NT2/D1 (cell line): ENCODE measurements around the gene ARL16.

Experiments used
- DNase-seq: peaks from one replicate; pipeline ENCODE4 v3.0.0-alpha.2; 2011; ENCODE audit warnings: low read depth, low spot score
- H3K27me3 ChIP-seq: 2 replicates; pipeline ENCODE4 v1.6.0; 2011; ENCODE audit warnings: mild to moderate bottlenecking; ENCODE audit not compliant: insufficient read length, insufficient read depth
- H3K36me3 ChIP-seq: 2 replicates; pipeline ENCODE4 v1.6.1; 2011; ENCODE audit warnings: mild to moderate bottlenecking, low read length, mixed read lengths; ENCODE audit not compliant: insufficient read depth, insufficient read length
- H3K4me1 ChIP-seq: 2 replicates; pipeline ENCODE4 v1.5.1; 2011; ENCODE audit not compliant: insufficient read depth, insufficient read length
- H3K4me3 ChIP-seq: 2 replicates; pipeline ENCODE4 v1.5.1; 2011; ENCODE audit warnings: low read depth; ENCODE audit not compliant: insufficient read length
- H3K9ac ChIP-seq: 2 replicates; pipeline ENCODE4 v1.6.0; 2011; ENCODE audit warnings: low read depth; ENCODE audit not compliant: insufficient read length
- H3K9me3 ChIP-seq: 2 replicates; pipeline ENCODE4 v1.5.1; 2011; ENCODE audit warnings: mild to moderate bottlenecking, low read length; ENCODE audit not compliant: insufficient read depth
- SUZ12 ChIP-seq: IDR thresholded peaks from 2 replicates; pipeline ENCODE4 v1.6.1; 2011; ENCODE audit not compliant: insufficient read length, insufficient read depth; ENCODE audit errors: extremely low read depth
- YY1 ChIP-seq: IDR thresholded peaks from 2 replicates; pipeline ENCODE4 v1.6.1; 2011; ENCODE audit not compliant: insufficient read length, insufficient read depth
- ZNF274 ChIP-seq: IDR thresholded peaks from 2 replicates; pipeline ENCODE4 v1.6.1; 2011; ENCODE audit warnings: mild to moderate bottlenecking, low read depth, low read length

Gene ARL16

GRCh38 chr17:81710514-81711308, 27.1 kb upstream of the ARL16 start:
- no peaks in the 10 kb centered on the region for H3K9me3 ChIP-seq
- no peaks in the 10 kb centered on the region for H3K27me3 ChIP-seq
- DNase-seq, result no peak
- H3K36me3 ChIP-seq, result peaks cover 47% of the 10 kb centered on the region
- H3K4me1 ChIP-seq, result peaks cover 26% of the 10 kb centered on the region
- TF ChIP-seq ZNF274 (no peak), YY1 (no peak), SUZ12 (no peak)
- peak overlapping the region; percentile 31 for H3K4me3 ChIP-seq
- H3K9ac ChIP-seq, result peak overlapping the region; percentile 42

- peak overlapping the region; percentile 42 for H3K9ac ChIP-seq
- H3K4me1 ChIP-seq, result peaks cover 29% of the 10 kb centered on the region
- no peaks in the 10 kb centered on the region for H3K9me3 ChIP-seq
- TF ChIP-seq YY1, result no peak
- no peak for TF ChIP-seq ZNF274
- no peak for TF ChIP-seq SUZ12
- no peak overlapping the region for H3K4me3 ChIP-seq
- peaks cover 53% of the 10 kb centered on the region for H3K36me3 ChIP-seq
- no peak for DNase-seq
- H3K27me3 ChIP-seq, result no peaks in the 10 kb centered on the region
Observed at GRCh38 chr17:81708739-81709185, 25.2 kb upstream of the ARL16 start.

DNA sequence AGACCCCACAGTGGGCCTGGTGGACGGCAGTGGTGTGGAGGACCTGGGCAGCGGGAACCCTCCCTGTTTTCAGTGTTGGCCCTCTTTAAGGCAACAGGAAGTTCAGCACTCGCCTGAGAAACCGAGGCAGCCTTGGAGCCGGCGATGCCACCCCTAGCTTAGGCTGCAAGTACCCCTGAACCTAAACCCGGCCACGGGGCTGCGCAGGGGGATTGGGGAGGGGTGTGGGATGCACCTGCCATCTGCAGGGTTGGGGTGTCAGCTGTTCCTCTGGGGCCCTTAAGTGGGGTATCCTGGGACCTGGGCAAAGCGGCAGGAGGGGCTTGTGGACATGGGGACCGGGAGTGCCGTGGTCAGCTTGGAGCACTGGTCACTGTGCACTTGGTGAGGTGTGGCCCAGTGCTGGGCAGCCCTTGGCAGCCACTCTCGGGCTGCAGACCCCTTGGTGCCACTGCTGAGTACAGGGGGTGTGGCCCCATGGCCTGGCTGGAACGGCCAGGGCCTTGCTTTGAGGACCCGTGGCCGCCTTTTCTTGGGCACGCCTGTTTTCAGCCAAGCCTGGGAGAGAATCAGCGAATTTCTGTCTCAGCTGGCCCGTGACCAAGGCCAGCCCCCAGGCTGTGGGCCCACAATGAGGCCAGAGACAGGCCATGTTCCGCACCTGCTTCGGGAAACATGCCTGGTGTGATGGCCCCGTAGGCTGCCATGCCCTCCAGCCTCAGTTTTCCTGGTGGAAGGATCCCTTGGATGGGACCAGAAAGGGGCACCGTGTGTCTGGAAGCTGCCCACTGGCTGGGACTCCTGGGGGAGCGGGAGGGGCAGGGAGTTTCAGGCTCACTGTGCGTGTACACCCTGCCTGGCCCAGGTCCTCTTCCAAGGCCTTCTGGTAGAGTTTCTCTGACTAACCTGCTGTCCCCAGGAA, 24.4 kb upstream of the ARL16 start:
- H3K36me3 ChIP-seq, result peaks cover 53% of the 10 kb centered on the region
- TF ChIP-seq SUZ12 (no peak), YY1 (no peak), ZNF274 (no peak)

GRCh38 chr17:81706757-81707624, 23.4 kb upstream of the ARL16 start:
- Histone ChIP-seq H3K4me1 (peaks cover 25% of the 10 kb centered on the region), H3K36me3 (peaks cover 59% of the 10 kb centered on the region), H3K9me3 (no peaks in the 10 kb centered on the region), H3K9ac (no peak overlapping the region), H3K27me3 (no peaks in the 10 kb centered on the region), H3K4me3 (no peak overlapping the region)
- TF ChIP-seq ZNF274 (no peak), SUZ12 (no peak)
- no peak for DNase-seq

More for the DNA sequence above, 24.4 kb upstream of the ARL16 start:
- Histone ChIP-seq H3K4me1 (peaks cover 22% of the 10 kb centered on the region), H3K27me3 (no peaks in the 10 kb centered on the region), H3K9ac (peak overlapping the region; percentile 8), H3K4me3 (no peak overlapping the region), H3K9me3 (no peaks in the 10 kb centered on the region)
- no peak for DNase-seq

DNA sequence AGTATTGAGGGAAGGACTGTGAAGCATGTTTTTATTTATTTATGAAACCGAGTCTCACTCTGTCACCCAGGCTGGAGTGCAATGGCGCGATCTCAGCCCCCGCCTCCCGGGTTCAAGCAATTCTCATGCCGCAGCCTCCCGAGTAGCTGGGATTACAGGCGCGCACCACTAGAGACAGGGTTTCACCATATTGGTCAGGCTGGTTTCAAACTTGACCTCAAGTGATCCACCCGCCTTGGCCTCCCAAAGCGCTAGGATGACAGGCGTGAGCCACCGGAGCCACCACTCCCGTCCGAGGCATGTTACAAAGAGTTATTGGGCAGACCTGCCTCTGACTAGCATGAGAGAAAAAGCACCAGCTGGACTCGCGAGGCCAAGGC, 22.6 kb upstream of the ARL16 start:
- H3K36me3 ChIP-seq, result peaks cover 66% of the 10 kb centered on the region
- H3K4me1 ChIP-seq, result peaks cover 31% of the 10 kb centered on the region
- H3K9ac ChIP-seq, result no peak overlapping the region
- H3K27me3 ChIP-seq, result no peaks in the 10 kb centered on the region
- no peak for DNase-seq
- H3K9me3 ChIP-seq, result no peaks in the 10 kb centered on the region
- TF ChIP-seq YY1 (no peak), SUZ12 (no peak), ZNF274 (no peak)
- H3K4me3 ChIP-seq, result no peak overlapping the region

DNA sequence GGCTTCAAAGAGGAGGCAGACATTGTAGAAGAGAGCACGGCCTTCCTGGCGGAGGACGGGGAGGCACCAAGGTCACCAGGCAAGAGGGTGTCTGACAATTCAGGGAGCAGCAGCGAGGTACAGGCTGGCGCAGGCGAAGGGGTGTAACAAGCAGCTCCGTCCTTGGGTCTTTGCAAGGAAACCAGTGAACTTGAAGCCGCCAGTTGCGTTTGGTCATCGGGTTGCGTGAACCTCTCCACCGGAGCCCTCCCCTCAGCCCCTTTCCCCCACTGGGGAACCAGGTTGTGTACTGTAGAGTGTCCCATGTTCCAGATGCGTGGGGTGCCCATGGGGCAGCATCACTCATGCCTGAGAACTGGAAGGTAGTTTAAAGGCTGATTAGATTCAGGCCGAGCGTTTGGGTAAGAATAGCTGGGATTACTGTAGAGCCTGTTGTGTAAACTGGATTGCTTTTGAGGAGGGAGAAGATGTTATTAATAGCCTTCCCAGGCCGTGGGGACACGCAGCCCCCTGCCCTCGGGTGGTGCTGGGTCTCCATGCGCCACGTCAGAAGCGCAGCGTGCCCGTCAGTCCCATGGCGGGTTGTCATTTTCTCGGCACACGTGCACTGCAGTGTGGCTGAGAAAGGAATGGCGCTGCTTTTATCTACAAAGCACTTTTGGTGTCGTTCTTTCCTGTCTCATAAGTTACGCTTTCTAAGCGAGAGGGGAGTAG, 22.1 kb upstream of the ARL16 start:
- no peaks in the 10 kb centered on the region for H3K9me3 ChIP-seq
- DNase-seq, result no peak
- peaks cover 72% of the 10 kb centered on the region for H3K36me3 ChIP-seq
- peak overlapping the region; percentile 42 for H3K9ac ChIP-seq
- H3K27me3 ChIP-seq, result no peaks in the 10 kb centered on the region
- no peak for TF ChIP-seq SUZ12
- no peak for TF ChIP-seq YY1
- TF ChIP-seq ZNF274, result no peak
- no peak overlapping the region for H3K4me3 ChIP-seq
- peaks cover 26% of the 10 kb centered on the region for H3K4me1 ChIP-seq
